Chondrocyte (in vitro differentiated cells): ENCODE results near the gene CAPS. TPM values are rescaled to one million over a fixed set of nuclear protein-coding genes. Genes with fewer than 3 reads are reported as not detected.

Experiments used
- DNase-seq: peaks from one replicate; pipeline ENCODE4 v3.0.0; 2021; ENCODE audit warnings: mixed read lengths, low spot score
- H3K27ac Mint-ChIP-seq: one replicate; pipeline ENCODE4 v1.8.0; 2021; ENCODE audit warnings: mild to moderate bottlenecking, moderate library complexity, mixed read lengths; ENCODE audit not compliant: unreplicated experiment
- H3K27me3 Mint-ChIP-seq: 2 replicates; pipeline ENCODE4 v1.8.0; 2021; ENCODE audit warnings: low read depth, mixed read lengths
- H3K36me3 Mint-ChIP-seq: 2 replicates; pipeline ENCODE4 v1.8.0; 2021; ENCODE audit warnings: low read depth, mixed read lengths
- H3K4me1 Mint-ChIP-seq: 2 replicates; pipeline ENCODE4 v1.8.0; 2021; ENCODE audit warnings: low read depth, mild to moderate bottlenecking, mixed read lengths
- H3K4me3 Mint-ChIP-seq: one replicate; pipeline ENCODE4 v1.8.0; 2021; ENCODE audit warnings: mild to moderate bottlenecking, moderate library complexity, mixed read lengths; ENCODE audit not compliant: unreplicated experiment
- H3K9me3 Mint-ChIP-seq: 2 replicates; pipeline ENCODE4 v1.8.0; 2021; ENCODE audit warnings: low read depth, mixed read lengths
- total RNA-seq: library from RNA; stranded (reverse); gene quantifications from 3 replicates; pipeline ENCODE4 v1.2.1, GENCODE V29; 2021
- TF ChIP-seq, protein P1 (sequence below): fragments of 200-600 bp; sonication (generic); IDR thresholded peaks from 2 replicates; pipeline ENCODE4 v1.5.0; 2021; ENCODE audit warnings: antibody characterized with exemption, mild to moderate bottlenecking, moderate library complexity

CAPS gene
- total RNA-seq, 1 donor from 2014 or later: 7.2 TPM

GRCh38 chr19:5915782-5916165, 1.7 kb downstream of the CAPS start:
- H3K4me3 Mint-ChIP-seq: no peak overlapping the region
- DNase-seq: no peak
- H3K36me3 Mint-ChIP-seq: peaks cover 15% of the 10 kb centered on the region
- H3K27me3 Mint-ChIP-seq: no peaks in the 10 kb centered on the region
- peaks cover 12% of the 10 kb centered on the region for H3K4me1 Mint-ChIP-seq
- TF ChIP-seq, protein P1, sequence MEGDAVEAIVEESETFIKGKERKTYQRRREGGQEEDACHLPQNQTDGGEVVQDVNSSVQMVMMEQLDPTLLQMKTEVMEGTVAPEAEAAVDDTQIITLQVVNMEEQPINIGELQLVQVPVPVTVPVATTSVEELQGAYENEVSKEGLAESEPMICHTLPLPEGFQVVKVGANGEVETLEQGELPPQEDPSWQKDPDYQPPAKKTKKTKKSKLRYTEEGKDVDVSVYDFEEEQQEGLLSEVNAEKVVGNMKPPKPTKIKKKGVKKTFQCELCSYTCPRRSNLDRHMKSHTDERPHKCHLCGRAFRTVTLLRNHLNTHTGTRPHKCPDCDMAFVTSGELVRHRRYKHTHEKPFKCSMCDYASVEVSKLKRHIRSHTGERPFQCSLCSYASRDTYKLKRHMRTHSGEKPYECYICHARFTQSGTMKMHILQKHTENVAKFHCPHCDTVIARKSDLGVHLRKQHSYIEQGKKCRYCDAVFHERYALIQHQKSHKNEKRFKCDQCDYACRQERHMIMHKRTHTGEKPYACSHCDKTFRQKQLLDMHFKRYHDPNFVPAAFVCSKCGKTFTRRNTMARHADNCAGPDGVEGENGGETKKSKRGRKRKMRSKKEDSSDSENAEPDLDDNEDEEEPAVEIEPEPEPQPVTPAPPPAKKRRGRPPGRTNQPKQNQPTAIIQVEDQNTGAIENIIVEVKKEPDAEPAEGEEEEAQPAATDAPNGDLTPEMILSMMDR: no peak
- H3K9me3 Mint-ChIP-seq: no peaks in the 10 kb centered on the region
- no peak overlapping the region for H3K27ac Mint-ChIP-seq

DNA sequence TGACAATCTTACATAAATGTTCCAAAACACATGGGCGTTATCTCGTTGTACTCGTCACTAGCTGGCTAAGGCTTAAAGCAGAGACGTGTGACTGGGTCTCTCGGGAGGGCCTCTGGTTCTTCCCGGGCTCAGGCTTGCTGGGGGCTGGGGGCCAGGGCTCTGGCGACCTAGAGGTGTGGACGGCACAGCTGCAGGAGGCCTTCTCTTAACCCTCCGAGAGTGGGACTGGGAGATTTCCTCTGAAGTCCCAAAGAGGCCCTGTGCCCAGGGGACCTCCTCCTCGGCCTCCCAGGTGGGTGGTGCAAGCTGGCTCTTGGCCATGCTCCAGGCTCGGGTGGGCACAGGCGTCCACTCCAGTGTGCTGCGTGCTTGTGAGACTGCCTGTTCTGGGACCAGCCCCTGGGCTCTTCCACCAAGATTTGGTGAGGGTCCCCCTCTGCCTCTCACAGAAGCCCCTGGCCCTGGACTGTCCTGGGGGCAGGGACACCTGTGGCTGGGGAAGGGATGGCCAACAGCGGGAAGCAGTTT, 2.2 kb downstream of the CAPS start:
- no peak overlapping the region for H3K27ac Mint-ChIP-seq
- H3K4me1 Mint-ChIP-seq: peaks cover 12% of the 10 kb centered on the region
- H3K27me3 Mint-ChIP-seq: no peaks in the 10 kb centered on the region
- peaks cover 15% of the 10 kb centered on the region for H3K36me3 Mint-ChIP-seq
- TF ChIP-seq, protein P1: no peak
- DNase-seq: peak; percentile 89
- H3K9me3 Mint-ChIP-seq: no peaks in the 10 kb centered on the region
- H3K4me3 Mint-ChIP-seq: no peak overlapping the region

GRCh38 chr19:5917431-5918107, 3.5 kb downstream of the CAPS start:
- H3K4me3 Mint-ChIP-seq: no peak overlapping the region
- H3K9me3 Mint-ChIP-seq: no peaks in the 10 kb centered on the region
- DNase-seq: no peak
- H3K27me3 Mint-ChIP-seq: no peaks in the 10 kb centered on the region
- peaks cover 12% of the 10 kb centered on the region for H3K4me1 Mint-ChIP-seq
- H3K27ac Mint-ChIP-seq: no peak overlapping the region
- H3K36me3 Mint-ChIP-seq: peaks cover 16% of the 10 kb centered on the region
- TF ChIP-seq, protein P1: no peak

DNA sequence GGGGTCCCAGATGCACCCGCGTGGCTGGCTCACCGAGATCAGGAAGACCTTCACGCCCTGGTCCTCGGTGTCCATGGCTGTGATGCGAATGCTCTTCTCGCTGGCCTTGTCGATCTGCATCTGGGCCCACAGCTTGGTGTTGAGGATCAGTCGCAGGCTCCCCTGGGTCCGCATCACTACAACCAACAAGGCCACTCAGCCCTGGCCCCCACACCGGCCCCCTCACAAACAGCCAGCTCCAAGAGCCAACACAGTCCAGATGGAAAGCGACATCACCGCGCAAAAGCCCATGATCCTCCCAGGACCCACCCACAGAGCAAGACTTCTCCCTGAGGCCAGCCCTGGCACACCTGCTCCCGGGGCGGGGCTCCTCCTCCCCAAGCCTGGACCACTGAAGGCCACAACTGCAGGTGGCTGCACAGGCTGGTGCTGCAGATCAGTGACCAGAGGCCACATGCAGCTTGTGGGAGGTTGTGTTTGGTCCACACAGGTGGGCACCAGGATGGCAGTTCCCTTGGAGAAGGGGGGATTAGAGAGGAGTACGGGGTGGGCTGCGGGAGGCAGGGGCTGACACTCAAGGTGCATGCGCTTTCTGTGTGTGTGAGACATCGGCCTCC, 4.5 kb downstream of the CAPS start:
- Mint-ChIP-seq H3K27ac (no peak overlapping the region), H3K9me3 (no peaks in the 10 kb centered on the region), H3K4me3 (no peak overlapping the region), H3K27me3 (no peaks in the 10 kb centered on the region), H3K4me1 (peaks cover 12% of the 10 kb centered on the region), H3K36me3 (peaks cover 21% of the 10 kb centered on the region)
- TF ChIP-seq, protein P1: no peak
- DNase-seq: no peak

DNA sequence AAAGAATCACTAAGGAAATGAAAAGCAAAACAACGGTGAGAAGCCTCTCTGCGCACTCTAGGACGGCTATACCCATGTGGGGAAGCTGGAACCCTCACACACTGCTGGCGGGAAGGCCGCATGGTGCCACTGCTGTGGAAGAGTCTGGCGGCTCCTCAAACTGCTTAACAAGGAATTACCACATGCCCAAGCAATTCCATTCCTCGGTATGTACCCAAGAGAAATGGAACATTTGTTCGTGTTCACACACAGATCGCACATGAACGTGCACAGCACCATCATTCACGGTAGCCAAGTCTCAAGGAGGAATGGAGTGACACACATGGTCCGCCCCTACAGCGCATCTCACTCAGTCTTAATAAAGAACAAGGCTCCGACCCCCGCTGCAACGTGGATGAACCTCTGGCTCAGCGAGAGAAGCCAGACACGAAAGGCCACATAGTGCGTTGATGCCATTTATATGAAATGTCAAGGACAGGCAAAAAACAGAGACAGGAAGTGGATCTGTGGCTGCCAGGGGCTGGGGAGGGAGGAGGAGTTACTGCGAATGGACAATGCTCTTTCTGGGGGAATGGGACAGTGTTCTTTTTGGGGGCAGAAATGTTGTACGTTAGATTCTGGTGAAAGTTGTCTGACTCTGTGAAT, 7.6 kb downstream of the CAPS start:
- H3K27ac Mint-ChIP-seq: no peak overlapping the region
- peaks cover 28% of the 10 kb centered on the region for H3K36me3 Mint-ChIP-seq
- TF ChIP-seq, protein P1: no peak
- H3K9me3 Mint-ChIP-seq: no peaks in the 10 kb centered on the region
- H3K4me1 Mint-ChIP-seq: peaks cover under 1% of the 10 kb centered on the region
- no peak for DNase-seq
- no peaks in the 10 kb centered on the region for H3K27me3 Mint-ChIP-seq
- H3K4me3 Mint-ChIP-seq: no peak overlapping the region
